Transverse colon (tissue), 4 donors: ENCODE results near the gene RNF5.

Source experiments
- CTCF ChIP-seq, 5 experiments: fragments of 200-600 bp in 3 of 5; fragments of 450-650 bp in 2 of 5; sonication (generic) in 3 of 5; IDR thresholded peaks; 1 replicate in 2 of 5; 2 replicates in 3 of 5; pipeline ENCODE4 v1.5.1; 2016 to 2017; ENCODE audit warnings: antibody characterized with exemption in 5 of 5, inconsistent platforms in 3 of 5, mild to moderate bottlenecking in 2 of 5, moderate library complexity in 1 of 5
- POLR2A ChIP-seq: fragments of 450-650 bp; IDR thresholded peaks from one replicate; pipeline ENCODE4 v1.6.1; 2016; ENCODE audit warnings: antibody characterized with exemption, mild to moderate bottlenecking, moderate library complexity
- POLR2AphosphoS5 ChIP-seq, 3 donors: sonication (generic); formaldehyde crosslinking; IDR thresholded peaks; one replicate each; pipeline ENCODE4 v1.6.1; 2016; ENCODE audit warnings: antibody characterized with exemption in 3 of 3

- TF ChIP-seq CTCF (IDR thresholded peaks at IDR 0.05) (no peak), POLR2A (no peak), POLR2AphosphoS5 (IDR thresholded peaks at IDR 0.05) (no peak)
Observed at GRCh38 chr6:32146287-32146686, 31.9 kb upstream of the RNF5 start.
